ENCODE results near the gene RBSN.

Gene RBSN

GRCh38 chr3:15056676-15057404, 42.1 kb downstream of the RBSN start:
- FAIRE-seq: no peak

GRCh38 chr3:15055019-15055557, 43.9 kb downstream of the RBSN start:
- FAIRE-seq: no peak

DNA sequence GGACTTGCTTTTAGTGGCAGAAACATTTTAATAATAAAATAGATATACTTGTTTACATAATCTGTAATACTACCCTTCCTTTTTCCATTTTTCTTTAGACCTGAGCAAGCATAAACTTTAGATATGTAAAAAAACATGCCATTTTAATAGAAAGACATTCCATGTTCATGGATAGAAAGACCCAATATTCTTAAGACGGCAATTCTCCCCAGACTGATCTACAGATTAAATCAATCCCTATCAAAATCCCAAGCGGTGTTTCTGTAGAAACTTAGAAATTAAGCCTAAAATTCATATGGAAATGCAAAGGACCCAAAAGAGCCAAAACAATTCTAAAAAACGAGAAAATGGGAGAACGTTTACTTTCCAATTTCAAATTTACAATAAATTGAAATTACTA, 45.4 kb downstream of the RBSN start:
- FAIRE-seq: no peak

GRCh38 chr3:15052335-15053242, 46.4 kb downstream of the RBSN start:
- FAIRE-seq: no peak

DNA sequence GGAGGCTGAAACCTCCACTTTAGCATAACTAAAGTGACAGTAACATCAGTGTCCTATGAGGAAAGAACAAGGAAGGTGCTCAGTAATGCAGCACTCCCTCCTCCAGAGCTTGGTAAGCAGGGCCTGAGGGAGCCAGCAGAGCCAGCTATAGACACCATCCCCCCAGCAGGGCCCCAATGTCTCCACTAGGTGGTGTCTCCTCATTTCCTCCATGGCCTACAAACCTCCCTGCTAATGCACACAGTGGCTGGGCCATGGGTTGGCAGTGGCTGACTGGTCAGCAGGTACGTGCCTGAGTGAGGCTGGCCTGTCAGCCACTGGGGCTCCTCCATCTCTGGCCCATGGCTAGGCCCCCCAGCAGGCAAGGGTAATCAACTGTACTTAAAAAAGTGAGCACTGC, 47.4 kb downstream of the RBSN start:
- no peak for FAIRE-seq

GRCh38 chr3:15050405-15051092, 48.4 kb downstream of the RBSN start:
- FAIRE-seq: no peak

GRCh38 chr3:15049584-15049983, 49.4 kb downstream of the RBSN start:
- no peak for FAIRE-seq

GRCh38 chr3:15045667-15046066, 53.3 kb downstream of the RBSN start:
- no peak for FAIRE-seq

- FAIRE-seq: no peak
Observed at GRCh38 chr3:15044326-15044725, 54.6 kb downstream of the RBSN start.

GRCh38 chr3:15043408-15044171, 55.4 kb downstream of the RBSN start:
- FAIRE-seq: no peak

GRCh38 chr3:15042936-15043335, 56.0 kb downstream of the RBSN start:
- FAIRE-seq: no peak

- FAIRE-seq: no peak
Observed at GRCh38 chr3:15041950-15042349, 57.0 kb downstream of the RBSN start.

DNA sequence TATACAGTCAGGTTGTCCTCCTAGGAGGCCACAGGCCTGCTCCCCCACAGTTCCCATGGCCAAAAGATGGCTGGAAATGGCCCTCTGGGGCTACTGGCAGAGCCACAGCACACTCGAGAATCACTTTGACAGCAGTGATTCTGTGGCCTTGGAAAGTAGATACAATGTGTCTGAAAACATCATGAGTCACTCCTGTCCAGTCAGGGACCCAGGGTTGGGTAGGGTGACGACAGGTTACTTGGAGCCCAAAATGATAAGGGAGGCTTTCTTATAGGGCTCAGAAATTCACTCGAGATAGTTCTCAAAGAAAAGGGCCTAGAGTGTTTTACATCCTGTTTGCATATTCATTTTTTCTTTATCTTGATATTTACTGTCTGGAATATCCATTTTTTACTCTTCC, 58.1 kb downstream of the RBSN start:
- FAIRE-seq: no peak

- FAIRE-seq: no peak
Observed at GRCh38 chr3:15038306-15038705, 60.6 kb downstream of the RBSN start.

DNA sequence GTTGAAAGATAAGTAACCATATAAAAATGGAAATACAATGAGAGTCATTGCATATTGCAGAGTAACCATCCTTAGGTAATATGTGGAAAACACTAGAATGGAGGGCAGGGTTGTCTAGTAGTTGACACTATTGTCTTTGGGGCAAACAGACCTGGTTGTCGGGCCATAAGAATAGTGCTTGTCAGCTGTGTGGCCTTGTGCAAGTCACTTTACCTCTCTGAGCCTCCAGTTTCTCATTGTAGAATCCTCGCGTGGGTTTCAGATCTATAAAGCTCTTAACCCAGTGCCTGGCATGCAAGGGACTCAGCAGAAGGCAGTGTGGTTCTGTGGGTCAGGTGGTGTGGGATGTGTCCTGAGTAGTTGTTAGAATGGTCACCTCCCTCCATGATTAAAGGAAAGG, 65.8 kb downstream of the RBSN start:
- no peak for FAIRE-seq

DNA sequence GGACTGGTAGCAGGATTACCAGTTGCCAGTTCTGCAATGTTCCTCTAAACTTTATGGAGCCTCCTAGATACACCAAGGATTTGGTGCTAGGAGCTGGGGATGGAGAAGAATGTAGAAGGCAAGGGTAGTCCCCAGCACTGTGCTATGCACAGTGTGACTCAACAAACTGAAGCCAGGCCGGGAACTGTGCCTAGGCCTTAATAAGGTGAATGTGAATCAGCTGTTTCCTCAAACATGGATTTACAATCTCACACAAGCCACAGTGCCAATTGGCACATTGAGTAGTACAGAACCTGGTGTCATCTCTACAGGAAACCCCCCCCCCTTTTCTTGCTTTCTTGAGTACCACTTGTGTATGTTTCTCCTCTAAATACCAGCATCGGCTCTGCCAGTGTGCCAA, 66.3 kb downstream of the RBSN start:
- FAIRE-seq: no peak

GRCh38 chr3:15029625-15030024, 69.3 kb downstream of the RBSN start:
- FAIRE-seq: no peak

DNA sequence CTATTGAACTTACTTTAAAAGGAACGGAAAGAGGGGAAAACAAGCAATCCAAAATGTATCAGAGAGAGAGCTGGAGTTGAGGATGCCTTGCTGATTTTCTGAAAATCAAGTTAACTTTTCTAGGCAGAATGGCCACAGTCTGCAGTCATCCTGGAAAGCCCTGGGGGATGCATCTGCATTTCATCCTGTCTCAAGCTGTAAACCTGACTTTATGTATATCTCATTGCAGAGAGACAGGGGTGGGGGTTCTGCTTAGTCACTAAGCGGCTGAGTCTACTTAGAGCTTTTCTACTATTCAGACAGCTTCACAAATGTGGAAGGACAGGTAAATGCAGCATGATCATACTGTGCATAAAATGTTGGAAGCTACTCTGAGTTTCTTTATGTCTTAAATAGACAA, 75.2 kb downstream of the RBSN start:
- FAIRE-seq: no peak

DNA sequence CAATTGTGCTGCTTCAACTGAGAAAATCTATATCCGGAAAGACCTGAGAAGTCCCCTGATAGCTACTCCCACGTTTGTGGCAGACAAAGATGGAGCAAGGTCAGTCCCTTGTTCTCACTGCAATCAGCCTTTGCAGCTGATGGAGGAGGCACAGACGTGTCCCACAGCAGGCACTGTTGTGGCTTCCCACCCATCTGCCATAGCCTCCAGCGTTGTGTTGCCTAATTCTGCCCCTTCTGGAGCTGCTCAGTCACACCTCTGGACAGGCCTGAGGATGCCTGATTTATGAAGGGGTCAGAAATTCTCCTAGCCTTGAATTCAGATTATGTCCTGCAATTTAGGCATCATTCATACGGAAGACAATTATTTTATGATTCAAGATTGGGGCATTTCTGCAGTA, 75.7 kb downstream of the RBSN start:
- no peak for FAIRE-seq

Data from endometrium (tissue), 2 donors.